Hypothalamus (tissue), 51 donors: ENCODE results near the gene HS6ST2.
A peak's percentile ranks its signal among the peaks of the same experiment; 100 is the strongest.

Source experiments
- DNase-seq, 51 donors: peaks; one replicate each; lab custom pipeline; 2025; lab: John Stamatoyannopoulos, UW

Gene HS6ST2

DNA sequence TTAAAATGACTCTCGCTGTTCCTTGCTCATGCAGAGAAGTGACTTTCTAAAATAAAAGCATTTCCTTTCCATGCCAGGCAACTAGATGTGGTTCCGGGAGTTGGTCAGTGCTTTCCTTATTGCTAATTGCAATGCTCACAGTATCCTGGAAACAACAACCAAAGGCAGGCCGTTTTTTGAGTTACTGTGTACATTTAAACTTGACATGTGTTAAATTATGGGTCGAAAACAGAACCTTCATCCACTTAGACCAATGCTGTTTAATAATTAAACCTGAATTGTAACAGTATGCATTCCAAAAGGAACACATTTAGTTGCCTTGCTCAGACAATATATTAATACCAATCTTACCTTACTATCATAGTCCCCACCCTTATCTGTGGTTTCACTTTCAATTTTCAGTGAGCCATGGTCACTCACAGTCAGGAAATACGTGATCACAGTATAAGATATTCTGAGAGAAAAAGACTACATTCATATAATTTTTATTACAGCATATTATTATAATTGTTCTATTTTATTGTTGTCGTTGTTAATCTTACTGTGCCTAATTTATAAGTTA is 102.6 kb downstream of the HS6ST2 start:
- DNase-seq: no peak

- no peak for DNase-seq
Measured at GRCh38 chrX:132853040-132853439, 105.4 kb downstream of the HS6ST2 start.

DNA sequence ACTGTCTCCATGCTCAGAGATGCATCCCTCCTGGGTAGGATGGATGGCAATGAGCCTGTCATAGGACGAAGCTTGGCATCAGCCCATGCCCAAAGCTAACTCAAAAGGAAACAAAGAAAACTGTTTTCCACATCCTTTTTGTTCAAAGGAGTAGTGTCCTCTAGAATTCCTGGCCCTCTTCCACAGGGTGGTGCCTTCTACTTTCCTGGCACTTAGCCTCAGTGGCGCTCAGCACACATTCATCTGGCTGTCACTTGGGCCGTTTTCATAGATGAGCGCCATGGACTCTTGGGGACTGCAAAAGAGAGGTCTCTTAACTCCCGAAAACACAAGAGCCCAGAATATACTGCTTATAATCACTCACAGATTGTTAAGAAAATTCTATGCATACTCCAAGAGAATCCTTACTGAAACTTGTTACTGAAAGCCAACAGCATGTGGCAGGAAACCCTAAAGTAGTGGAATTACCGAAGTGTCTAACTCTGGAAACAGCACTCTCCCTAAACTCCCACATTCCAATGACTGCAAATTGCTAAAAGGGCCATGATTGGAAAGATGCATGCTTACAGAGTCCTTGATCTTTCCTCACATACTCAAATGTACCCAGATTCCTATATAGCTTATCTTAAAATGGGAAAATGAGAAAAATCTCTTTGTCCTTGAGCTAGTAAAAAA is 110.0 kb downstream of the HS6ST2 start:
- DNase-seq: peak in 2 of 51 donors; percentile 0

- no peak for DNase-seq
Measured at GRCh38 chrX:132843363-132843762, 115.1 kb downstream of the HS6ST2 start.

GRCh38 chrX:132842460-132843238 is 115.8 kb downstream of the HS6ST2 start:
- no peak for DNase-seq

DNA sequence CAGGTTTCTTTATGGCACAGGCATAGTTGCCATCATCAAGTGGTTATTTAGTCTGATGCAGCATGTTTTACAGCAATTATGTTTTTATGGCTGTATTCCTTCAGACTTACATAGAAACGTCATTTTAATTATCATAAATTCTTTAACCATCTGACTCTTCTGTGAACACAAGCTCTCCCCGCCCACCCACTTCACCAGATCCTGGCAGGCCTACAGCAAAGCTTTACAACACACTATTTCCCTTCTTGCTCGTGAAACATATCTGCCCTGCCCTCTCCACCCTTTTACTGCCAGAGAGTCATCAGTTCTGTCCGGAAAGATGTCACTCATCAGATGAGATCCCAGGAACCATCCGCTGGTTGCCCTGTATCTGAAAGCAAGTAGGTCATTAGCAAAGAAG is 120.5 kb downstream of the HS6ST2 start:
- peak in 1 of 51 donors; percentile 10 for DNase-seq

DNA sequence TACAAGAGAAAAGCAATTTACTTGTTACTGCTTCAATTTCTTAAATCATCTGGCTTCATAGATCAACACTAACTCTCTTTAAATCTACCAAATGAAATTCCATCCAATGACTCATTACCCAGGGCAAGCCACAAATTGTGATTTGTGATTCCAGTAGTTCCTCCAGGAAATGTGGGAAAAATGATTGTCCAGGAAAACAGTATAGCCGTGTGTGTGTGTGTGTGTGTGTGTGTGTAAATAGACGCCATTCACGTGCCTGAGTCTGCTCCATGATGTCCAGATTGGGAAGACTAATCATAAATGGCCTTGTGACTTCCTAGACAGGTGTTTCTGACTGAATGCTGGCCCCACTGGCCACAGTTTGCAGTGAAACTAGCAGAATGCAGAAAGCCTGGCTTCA is 121.3 kb downstream of the HS6ST2 start:
- no peak for DNase-seq

GRCh38 chrX:132836471-132836870 is 122.0 kb downstream of the HS6ST2 start:
- no peak for DNase-seq

DNA sequence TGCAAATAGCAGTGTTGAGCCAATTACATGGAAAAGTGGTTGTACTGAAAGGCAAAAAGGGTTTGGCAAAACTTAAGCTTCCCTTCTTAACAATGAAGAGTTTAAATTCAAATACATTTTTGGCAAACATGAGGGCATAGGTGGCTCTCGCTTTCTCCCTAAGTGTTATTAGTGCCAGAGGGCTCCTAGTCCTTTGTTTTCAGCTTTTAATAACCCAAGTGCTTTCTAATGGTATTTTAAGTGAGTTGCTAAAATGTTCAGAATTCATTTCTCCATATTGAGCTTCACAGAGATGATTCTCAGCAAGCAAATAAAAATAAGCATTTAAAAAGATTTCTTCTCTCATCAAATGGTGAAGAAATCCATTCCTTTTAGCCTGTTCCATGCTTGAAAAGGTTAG is 123.7 kb downstream of the HS6ST2 start:
- DNase-seq: no peak

- no peak for DNase-seq
Measured at GRCh38 chrX:132834109-132834508, 124.3 kb downstream of the HS6ST2 start.

GRCh38 chrX:132833373-132833772 is 125.1 kb downstream of the HS6ST2 start:
- DNase-seq: no peak

DNA sequence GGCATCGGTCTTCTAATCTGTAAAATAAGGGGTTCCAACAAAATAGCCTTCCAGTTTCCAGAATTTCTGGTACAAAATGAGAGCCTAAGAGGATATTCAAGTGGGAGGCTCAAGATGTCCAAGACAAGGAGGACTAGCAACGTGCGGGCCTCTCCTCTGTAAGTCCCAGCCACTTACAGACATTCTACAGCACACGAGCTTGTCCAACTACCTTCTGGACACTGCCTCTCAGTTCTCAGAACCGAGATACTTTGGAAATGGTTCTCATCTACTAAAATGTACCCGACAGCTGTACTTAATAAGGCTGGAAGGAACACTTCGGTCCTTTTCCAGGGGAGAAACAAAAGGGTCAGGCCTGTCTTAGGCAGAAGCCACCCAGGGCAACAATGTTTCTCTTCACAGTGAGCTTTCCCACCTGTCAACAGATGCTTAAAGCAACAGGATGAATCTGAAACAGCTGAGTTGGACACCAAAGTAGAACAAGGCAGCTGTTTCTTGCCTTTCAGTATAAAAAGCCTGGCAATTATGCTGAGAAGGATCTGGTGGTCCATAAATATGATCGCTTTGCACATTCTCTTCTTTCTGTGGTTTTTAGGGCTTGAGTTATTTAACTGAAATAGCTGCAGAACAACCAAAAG is 127.0 kb downstream of the HS6ST2 start:
- no peak for DNase-seq

- DNase-seq: no peak
Measured at GRCh38 chrX:132822634-132823012, 135.8 kb downstream of the HS6ST2 start.

DNA sequence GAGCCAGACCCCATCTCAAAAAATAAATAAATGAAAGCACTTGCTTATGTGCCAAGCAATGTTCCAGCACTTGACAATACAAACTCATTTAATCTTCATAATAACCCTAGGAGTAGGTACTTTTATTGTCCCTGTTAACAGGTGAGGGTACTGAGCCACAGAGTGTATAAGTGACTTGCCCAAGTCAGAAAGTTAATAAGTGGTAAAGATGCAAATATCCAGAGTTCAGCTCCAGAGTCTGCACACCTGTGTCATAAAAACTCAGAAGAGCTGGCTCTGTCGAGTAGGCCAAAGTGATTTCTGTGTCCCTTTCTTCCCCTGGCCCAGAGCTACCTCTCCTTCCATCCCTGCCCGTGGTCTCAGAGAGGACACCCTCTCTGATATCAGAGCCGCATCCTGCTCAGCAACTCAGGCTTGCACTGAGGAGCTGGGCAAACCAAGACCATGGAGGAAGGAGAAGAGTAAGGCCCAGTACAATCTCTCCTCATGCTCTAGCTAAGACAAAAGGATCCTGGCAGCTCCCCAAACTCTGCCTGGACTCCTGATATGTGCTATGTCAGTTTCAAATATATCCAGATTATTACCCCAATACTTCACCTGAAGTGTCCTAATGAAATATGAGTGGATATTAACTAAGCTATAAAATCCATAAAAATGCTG is 136.3 kb downstream of the HS6ST2 start:
- DNase-seq: no peak

GRCh38 chrX:132820675-132821074 is 137.8 kb downstream of the HS6ST2 start:
- no peak for DNase-seq

- no peak for DNase-seq
Measured at GRCh38 chrX:132819711-132820264, 138.6 kb downstream of the HS6ST2 start.

GRCh38 chrX:132818638-132819037 is 139.8 kb downstream of the HS6ST2 start:
- no peak for DNase-seq

- no peak for DNase-seq
Measured at GRCh38 chrX:132815643-132816042, 142.8 kb downstream of the HS6ST2 start.

DNA sequence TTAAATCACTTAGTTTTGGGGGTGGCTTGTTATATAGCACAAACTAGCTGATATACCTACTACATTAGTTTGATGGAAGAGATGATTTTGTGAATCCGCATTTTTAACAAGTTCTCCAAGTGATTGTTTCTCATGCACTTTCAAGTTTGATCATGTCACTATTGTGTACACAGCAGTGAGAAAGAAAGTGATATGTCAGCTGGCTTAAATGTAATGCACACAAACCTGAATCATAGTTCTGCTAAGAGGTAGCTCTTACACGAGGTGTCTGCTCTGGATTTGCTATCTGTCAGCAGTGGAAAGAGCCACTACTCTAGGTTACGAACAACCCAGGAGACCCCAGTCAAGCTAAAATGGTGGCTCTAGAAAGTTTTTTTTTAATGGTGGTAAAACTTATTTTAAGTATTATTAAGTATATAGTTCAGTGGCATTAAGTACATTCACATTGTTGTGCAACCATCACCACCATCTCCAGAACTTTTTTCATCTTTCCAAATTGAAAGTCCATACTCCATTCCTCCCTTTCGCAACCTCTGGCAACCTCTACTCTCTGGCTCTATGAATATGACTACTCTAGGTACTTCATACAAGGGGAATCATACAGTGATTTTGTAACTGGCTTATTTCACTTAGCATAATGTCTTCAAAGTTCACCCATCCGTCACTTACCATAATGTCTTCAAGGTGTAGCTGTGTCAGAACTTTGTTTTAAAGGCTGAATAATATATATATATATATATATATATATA is 147.3 kb downstream of the HS6ST2 start:
- no peak for DNase-seq

- no peak for DNase-seq
Measured at GRCh38 chrX:132810488-132810887, 147.9 kb downstream of the HS6ST2 start.
